Renal cortical epithelial cell (primary cell): ENCODE measurements around the gene ZNF555. TPM values are rescaled to one million over a fixed set of nuclear protein-coding genes. Genes with fewer than 3 reads are reported as not detected.

Experiments
- DNase-seq: peaks from one replicate; pipeline ENCODE4 v3.0.0-alpha.2; 2011; ENCODE audit warnings: low read depth
- total RNA-seq: library from RNA; depleted of rRNA; stranded (reverse); fragments of >200 nt; gene quantifications from 2 replicates; pipeline ENCODE4 v1.2.3, GENCODE V29; 2014

Gene ZNF555
- total RNA-seq, 1 donor from 2014 or later: 18.3 TPM

DNA sequence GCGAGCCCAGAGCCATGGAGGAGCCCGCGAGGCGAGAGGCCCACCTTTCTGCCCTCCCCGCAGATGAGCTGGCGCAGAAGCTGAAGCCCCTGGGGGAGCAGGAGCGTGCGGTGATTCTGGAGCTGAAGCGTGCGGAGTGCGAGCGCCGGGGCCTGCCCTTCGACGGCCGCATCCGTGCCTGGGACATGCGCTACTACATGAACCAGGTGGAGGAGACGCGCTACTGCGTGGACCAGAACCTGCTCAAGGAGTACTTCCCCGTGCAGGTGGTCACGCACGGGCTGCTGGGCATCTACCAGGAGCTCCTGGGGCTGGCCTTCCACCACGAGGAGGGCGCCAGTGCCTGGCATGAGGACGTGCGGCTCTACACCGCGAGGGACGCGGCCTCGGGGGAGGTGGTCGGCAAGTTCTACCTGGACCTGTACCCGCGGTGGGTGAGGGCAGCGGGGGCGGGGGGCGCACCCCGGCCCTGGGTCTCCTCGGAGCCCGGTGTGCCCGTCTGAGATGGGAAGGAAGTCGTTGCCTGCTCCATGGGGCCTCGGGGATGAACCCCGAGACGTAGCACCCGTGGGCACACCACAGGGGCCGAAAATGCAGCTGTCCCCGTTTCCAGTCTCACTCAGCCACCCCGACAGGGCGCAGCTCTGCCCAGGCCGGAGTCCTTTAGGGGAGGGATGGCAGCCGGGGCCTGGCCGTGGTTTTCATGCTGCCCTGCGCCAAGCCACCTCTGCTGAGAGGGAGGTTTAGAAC, 33.7 kb upstream of the ZNF555 start:
- DNase-seq: no peak

DNA sequence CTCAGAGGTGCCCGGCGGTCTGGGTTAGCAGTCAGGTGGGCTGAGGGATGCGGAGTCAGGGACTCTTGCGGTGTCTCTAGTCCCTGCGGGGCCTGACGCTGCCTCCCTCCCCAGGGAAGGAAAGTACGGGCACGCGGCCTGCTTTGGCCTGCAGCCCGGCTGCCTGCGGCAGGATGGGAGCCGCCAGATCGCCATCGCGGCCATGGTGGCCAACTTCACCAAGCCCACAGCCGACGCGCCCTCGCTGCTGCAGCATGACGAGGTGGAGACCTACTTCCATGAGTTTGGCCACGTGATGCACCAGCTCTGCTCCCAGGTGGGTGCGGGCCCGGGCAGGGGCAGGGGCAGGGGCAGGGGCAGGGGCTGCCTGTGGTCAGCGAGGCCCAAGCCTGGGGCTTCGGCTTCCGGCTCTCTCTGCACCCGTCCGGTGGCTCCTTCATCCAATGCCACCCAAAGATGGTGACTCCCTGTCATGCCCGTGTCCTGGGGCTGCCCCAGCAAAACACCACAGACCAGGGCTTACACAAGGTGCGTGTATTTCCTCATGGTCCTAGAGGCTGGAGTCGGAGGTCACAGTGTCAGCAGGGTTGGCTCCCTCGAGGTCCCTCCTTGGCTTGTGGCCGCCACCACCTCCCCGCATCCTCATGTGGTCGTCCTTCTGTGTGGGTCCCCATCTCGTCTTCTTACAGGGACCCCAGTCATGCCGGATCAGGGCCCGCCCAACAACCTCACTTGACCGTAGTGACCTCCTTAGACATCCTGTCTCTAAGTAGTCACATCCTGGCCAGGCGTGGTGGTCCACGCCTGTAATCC, 32.9 kb upstream of the ZNF555 start:
- no peak for DNase-seq

DNA sequence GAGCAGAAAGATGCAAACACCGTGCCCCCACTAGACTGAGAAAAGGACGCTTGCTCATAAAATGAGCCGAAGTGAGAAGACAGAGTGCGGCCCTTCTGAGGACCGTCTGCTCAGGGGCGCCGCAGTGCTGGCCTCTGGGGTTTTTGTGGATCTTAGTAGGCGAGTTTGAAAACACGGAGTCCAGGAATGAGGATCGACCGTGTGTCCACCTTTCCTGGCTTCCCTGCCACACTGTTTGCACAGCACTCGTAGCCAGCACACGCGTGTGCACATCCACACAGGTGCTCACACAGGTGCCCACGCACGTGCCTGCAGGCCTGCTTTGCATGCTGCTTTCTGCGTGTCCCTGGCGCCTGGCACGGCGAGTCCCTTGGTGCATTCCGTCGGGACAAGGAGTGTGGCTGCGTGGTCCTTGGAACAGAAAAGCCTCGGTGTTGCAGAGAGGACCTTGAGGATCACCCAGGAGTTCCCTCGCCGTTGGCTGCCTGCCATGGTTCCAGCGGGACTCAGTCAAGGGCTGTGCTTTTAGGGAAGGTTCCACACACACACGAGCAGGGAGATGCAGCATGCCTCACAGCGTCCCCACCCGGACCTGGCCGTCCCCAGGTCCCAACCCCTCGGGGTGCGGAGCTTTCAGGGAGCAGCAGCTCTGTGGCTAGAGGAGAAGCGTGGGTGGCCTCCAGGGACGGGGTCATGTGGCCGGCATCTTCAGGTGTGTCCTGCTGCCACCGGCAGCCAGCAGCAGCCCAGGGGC, 31.7 kb upstream of the ZNF555 start:
- DNase-seq: no peak

DNA sequence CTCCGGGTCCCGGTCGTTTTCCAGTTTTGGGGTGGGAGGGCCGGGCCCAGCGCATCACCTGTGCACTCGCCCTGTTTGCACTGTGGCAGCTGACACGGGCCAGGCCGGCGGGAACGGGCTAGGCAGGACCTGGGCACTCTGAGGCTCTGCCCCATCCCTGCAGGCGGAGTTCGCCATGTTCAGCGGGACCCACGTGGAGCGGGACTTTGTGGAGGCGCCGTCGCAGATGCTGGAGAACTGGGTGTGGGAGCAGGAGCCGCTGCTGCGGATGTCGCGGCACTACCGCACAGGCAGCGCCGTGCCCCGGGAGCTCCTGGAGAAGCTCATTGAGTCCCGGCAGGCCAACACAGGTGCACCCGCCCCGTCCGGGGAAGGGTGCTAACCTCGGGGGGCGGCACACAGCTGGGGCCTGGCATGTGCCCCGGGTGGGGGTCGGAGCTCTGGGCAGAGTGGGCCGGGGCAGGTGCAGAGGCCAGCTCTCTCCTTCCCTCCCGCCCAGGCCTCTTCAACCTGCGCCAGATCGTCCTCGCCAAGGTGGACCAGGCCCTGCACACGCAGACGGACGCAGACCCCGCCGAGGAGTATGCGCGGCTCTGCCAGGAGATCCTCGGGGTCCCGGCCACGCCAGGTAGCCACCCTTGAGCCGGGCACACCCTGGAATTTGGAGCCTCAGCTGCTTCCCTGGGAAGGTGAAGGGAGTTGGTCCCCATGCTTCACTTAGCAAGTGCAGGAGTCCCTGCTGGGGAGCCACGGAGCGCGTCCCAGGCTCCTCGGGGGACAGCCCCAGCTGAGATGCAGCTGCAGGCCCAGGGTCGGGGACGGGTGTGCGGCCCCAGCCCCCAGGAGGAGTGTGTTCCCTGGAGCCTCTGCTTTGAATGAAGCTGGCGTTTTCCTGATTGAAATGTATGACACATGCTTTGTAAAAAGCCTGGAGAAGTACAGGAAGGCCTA, 30.9 kb upstream of the ZNF555 start:
- DNase-seq: no peak

DNA sequence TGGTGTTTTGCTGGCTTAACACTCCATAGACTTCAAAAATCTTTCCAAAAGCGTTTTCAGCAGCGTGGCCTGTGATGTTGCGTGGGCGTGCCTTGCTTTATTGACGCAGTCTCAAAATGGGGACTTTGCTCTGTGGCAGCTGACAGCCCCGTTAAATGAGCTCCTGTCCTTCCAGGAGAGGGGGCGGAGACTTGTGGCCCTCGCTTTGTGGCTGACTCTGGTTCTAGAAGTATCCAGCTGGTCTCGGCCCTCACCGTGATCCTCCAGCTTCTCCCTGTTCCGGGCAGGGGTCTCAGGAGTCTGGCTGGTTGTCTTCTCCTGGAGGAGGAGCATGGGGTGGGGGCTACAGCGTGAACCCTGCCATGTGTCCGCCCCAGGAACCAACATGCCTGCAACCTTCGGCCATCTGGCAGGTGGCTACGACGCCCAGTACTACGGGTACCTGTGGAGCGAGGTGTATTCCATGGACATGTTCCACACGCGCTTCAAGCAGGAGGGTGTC, 30.0 kb upstream of the ZNF555 start:
- DNase-seq: no peak

DNA sequence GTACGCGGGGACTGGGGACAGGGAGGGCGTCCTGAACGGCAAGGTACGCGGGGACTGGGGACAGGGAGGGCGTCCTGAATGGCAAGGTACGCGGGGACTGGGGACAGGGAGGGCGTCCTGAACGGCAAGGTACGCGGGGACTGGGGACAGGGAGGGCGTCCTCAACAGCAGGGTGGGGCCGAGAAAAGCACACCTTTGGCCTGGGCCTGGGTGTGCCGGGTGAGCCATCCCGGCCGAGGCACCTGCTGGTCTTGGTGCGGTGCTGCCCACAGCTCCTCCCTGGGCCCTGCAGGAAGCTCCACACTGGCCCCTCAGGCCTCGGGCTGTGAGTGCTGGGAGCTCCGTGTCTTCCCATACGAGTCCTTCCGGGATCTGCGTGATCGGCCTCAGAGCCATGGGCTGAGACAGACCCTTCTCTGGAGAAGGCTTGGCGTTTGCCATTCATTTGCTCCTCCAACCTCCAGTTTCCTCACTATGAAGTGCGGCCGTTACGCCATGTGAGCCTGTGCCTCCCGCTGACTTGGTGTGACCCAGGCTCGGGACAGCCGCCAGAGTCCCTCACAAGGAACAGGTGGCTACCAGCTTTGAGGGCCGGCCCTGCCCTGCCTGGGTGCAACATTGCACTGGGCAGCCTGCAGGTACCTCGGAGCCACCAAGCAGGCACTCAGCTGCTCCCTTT, 29.4 kb upstream of the ZNF555 start:
- no peak for DNase-seq

DNA sequence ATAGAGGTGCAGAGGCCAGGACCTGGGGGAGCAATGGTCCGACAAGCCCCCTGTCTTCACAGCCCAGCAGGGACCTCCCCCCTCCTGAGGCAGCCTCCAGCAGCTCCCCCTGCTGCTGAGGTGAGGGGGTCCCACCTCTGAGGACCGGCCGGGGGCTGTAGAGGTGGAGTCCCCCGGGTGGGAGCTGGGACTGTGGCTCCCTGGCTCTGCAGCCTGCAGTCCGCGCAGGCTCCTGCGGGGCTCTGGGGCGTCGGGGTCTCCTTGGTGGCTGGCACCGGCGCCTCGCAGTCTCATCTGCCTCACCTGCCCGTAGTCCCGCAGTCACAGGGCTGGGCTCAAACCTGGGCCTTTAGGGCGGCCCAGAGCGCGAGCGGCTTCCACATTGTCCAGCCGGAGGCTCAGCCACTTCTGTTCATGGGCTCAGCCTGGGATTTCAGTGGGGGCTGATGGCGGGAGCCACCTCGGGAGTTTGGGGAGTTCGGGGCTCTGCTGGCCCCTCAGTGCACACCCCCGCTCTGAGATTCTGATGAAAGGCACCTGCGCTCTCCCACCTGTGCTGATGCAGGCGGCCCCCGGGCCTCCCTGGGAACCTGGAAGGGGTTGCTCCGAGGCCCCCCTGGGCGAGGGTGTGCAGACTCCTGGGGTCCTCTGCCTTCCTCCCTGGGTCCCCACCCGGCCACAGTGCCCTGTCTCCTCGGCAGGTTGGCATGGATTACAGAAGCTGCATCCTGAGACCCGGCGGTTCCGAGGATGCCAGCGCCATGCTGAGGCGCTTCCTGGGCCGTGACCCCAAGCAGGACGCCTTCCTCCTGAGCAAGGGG, 28.7 kb upstream of the ZNF555 start:
- no peak for DNase-seq

DNA sequence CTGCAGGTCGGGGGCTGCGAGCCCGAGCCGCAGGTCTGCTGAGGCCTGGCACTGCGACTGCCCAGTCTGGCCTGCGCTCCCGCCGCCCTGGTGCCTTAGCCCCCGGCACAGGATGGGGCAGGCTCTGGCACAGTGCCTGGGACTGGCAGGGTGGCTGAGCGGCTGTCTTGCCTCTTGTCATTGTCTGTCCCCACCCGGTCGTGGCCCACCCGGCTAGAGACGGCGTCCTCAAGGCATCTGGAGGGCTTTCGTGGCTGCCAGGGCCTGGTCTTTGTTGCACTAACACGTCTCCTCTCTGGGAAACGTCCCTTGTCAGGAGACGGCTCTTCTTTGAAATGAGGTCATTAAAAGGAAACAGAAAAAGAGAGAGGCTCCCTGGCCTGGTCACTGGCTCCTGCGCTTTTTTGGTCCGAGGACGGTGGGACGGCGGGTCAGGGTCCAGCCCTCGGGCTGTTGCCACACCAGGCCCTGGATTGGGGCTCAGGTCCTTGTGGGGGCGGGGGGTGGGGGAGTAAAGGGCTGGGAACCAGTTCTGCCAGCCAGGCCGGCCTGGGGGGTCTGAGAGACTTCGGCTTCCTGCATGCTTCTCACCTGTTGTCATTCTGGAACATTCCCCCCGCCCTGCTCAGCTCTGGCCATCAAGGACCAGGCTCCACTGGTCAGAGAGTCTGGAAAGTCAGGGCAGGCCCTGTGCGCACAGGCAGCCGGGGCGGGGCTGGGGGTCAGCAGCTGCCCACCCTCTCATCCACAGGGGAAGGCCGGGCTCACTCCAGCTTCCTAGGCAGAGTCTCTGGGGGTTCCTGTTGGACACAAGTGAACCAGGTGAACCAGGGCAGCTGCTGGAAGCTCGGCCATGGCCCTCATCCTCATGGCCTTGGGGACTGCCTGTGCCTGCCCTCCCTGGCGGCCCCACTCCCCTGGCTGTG, 27.8 kb upstream of the ZNF555 start:
- DNase-seq: no peak

DNA sequence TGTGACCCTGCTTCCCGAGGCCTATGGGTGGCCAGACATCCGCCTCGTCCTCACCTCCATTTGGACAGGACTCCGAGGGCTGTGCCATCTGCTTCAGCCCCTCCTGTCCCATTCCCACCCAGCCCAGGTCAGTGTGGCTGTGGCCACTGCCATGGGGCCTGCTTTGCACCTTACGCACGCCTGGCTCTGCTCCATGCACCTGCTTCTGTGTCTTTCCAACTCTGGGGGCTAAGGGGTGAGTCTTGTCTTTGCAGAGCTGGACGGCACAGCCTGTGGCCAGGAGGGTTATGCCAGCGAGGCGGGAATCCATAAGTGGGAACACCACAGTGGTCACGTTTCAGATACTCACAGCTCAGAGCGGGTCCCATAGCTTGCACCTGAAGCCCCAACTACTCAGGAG, 26.8 kb upstream of the ZNF555 start:
- no peak for DNase-seq

DNA sequence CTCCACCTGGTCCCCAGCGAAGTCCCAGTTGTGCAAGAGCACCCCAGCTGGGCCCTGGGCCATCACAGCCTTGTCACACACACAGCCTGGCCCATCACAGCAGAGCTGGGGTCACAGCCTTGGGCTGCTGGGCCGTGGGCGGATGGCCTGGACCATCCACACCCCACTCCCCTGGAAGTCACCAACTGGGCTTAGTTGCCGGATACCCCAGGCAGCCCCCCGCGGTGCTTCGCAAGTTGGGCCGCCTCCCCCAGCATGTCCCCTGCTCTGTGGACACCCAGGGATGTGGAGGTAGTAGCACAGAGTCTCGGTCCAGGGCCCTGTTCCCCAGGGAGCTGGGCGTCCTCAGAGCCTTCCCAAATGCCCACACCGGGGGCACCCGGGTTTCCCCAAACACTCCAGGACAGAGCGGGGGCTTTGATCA, 26.1 kb upstream of the ZNF555 start:
- no peak for DNase-seq

DNA sequence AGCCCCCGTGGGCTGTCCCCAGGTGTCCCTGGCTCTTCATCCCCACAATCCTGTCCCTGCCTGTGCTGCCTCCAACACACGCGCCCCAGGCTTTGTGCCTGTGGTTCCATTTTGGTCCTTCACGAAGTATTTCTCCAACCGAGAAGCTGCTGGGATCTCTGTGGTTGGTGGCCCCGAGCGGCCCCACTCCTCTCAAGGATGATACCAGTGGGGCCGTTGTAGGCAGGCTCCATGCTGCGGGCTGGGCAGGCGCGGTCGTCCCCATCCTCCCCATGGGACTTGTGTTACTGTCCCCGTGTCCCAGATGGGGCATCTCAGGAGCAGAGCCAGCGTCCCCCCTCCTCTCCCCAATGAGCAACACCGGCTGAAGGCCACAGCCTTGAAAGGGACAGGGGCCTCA, 25.4 kb upstream of the ZNF555 start:
- DNase-seq: no peak

DNA sequence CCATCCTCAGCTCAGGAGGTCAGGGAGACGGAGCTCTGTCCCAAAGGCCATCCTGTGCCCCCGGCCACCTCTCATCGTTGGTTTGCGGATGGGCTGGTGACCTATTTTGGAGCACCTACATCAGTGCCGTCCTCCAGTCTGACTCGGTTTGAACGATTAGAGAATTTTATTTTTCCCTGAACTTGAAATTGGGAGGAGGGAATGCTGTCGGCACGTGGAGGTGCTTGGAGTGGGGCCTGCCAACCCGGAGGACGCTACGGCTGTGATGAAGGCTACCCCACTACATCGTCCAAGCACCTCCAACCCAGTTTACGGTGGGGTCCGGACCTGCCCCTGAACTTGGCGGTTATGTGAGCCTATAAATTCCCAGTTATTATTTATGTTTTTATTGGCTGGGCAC, 24.6 kb upstream of the ZNF555 start:
- no peak for DNase-seq

DNA sequence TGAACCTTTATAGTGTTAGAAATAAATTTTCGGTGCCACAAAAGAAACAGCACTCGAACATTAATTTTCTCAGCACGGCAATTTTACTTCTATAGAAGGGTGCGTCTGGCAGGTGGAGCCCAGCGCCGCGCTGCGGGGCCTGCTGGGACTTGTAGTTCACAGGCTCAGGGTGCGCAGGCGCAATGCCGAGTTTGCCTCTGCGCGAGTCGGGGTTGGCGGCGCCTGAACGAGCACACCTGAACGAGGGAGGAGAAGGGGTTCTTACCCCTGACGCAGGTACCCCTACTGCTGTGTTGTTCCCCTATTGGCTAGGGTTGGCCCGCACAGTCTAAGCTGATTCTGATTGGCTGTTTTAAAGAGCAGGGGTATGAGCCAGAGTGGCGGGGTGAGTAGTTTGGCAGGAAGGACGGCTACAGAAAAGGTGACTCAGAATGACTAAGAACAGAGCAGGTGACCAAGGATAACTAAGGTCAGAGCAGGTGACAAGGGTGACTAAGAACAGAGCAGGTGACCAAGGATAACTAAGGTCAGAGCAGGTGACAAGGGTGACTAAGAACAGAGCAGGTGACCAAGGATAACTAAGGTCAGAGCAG, 23.9 kb upstream of the ZNF555 start:
- peak; percentile 41 for DNase-seq

DNA sequence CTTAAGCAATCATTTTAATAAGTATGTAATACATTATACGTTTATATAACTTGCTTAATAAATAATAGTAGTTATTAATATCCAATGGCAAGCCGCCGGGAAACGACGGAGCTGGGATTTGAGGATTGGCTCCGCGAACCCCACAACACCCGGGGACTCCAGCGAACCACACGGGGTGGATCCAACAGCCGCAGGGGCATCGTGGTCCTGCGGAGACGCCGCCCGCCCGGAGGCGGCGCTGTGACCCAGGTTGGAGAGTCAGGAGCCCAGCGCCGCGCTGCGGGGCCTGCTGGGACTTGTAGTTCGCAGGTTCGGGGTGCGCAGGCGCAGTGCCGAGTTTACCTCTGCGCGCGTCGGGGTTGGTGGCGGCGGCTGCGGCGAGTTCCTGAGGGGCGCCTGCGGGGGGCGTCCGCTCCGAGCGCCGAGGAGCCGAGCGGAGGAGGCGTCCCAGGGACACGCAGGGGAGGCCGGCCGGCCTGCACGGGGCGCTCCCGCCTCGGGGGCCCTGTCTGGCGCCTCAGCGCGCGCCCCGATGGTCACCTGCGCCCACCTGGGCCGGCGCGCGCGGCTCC, 21.6 kb upstream of the ZNF555 start, which contains the start of gene ZNF554:
Gene ZNF554 (plus strand): TSS at position 329 of the 572 bp plus-strand sequence. CDS start 204 bp downstream, at position 533.
- peak; percentile 89 for DNase-seq

DNA sequence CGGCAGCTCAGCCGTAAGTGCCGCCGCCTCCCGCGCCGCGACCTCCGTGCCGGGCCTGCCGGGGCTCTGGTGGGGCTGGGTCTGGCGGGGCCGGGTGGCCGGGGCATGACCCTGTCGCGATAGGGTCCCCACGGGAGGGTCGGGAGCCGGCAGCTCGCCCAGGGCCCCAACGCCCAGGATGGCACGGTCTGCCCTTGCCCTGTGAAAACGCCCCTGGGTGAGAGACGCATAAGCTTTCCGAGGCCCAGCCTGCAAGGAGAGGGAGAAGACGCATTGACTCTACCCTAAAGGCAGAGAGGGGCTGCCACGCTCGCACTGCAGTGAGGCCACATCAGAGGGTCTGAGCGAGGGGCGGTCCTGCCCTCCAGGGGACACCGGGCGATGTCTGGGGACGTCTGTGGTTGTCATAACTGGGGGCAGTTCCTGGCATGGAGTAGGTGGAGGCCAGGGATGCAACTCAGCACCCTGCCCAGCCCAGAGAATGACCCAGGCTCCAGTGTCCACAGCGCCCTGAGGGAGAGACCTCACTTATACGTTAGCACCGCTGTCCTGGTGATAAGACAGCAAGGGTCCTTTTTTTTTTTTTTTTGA, 21.1 kb upstream of the ZNF555 start:
- no peak for DNase-seq

DNA sequence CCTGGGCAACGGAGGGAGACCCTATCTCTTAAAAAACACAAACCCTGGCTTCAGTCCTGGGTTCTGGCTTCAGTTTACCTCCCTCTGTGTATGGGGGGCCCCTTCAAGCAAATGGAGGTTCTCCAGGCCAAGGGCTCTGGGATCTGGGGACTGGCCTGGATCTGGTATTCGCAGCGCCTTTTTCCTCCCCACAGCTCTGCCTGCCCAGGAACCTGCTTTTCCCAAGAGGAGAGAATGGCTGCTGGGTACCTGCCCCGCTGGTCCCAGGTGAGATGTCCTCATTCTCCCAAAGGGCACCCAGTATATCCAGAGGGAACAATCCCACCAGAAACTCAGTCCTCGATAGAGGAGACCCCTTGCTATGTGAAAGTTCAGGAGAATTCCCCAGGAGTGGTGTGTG, 18.4 kb upstream of the ZNF555 start:
- DNase-seq: no peak

DNA sequence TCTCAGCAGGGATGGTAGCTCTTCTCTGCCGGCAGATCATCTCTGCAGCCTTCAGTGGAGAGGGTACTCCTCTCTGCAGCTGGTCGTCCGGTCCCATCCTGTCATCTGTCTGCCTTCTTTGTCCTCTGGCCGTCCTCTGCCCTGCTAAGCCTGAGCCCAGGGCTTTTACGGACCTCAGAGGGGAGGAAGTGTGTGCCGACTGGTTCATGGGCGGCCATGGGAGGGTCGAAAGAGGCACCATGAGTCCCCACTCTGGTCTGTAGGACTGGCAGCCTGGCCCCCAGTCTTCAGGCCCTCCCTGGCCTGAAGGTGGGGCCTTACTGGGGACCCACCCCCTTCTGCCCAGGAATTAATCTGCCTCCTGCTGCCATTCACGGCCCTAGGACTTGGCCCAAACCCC, 17.6 kb upstream of the ZNF555 start:
- DNase-seq: no peak
